ENCODE measurements around the gene AGFG2.
"Not testable (repeated sequence)": the region's sequence is repeated elsewhere in the genome, so short reads cannot be mapped to it uniquely, and the experiment has no call there.

AGFG2 gene

DNA sequence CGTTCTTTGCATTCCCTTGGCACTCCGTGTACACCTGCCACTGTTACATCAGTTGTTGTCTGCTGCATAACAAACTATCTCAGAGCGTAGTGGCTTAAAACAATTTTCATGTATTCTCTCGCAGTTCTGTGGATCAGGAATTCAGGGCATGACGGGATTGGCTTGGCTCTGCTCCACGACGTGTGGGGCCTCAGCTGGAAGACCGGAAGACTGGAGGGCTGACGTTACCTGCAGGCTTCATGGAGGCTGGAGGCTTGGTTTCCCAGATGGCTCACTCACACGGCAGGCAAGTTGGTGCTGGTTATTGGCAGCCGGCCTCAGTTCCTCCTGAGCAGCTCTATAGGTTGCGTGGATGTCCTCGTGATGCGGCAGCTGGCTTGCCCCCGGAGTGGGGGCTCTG is 29.8 kb upstream of the AGFG2 start:
- Histone ChIP-seq H3K27me3 (ENCODE audit: insufficient read depth, low read length) (no peaks in the 10 kb centered on the region), H3K4me3 (ENCODE audit: low read length) (no peak overlapping the region), H3K9me3 (ENCODE audit: low read length) (no peaks in the 10 kb centered on the region), H3K36me3 (ENCODE audit: insufficient read depth, low read length) (no peaks in the 10 kb centered on the region), H2AFZ (ENCODE audit: low read depth, low read length) (no peak overlapping the region), H3K4me1 (ENCODE audit: insufficient read depth, low read length) (peaks cover 11% of the 10 kb centered on the region)

DNA sequence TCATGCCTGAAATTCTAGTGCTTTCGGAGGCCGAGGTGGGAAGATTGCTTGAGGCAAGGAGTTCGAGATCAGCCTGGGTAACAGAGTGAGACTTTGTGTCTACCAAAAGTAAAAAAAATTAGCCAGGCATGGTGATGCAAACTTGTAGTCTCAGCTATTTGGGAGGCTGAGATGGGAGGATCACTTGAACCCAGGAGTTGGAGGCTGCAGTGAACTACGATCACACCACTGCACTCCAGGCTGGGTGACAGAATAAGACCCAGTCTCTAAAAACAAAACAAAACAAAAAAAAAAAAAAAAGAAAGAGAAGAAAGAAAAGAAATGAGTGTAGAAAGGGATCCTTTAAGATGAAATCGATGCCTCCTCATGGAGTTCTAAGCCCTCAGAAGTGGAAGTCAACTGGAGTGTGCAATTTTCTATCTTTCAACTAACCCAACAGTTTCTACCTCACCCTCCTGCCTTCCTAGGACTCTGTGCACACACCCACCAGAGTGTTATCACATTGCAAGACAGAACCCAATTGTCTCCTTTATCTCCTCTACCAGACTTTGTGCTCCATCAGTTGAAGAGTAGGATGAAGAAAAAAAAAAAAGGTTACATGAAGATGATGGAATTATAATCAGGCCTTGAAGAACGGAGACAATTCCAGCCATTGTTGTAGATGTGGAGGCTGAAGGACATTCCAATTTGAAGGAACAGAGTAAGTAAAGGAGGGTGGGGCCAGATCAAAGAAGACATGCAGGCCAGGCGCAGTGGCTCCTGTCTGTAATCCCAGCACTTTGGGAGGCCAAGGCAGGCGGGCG is 28.4 kb upstream of the AGFG2 start:
- Histone ChIP-seq H3K4me3 (ENCODE audit: low read length) (no peak overlapping the region), H3K4me1 (ENCODE audit: insufficient read depth, low read length) (peaks cover 11% of the 10 kb centered on the region), H3K9me3 (ENCODE audit: low read length) (no peaks in the 10 kb centered on the region), H2AFZ (ENCODE audit: low read depth, low read length) (no peak overlapping the region), H3K27me3 (ENCODE audit: insufficient read depth, low read length) (no peaks in the 10 kb centered on the region), H3K36me3 (ENCODE audit: insufficient read depth, low read length) (no peaks in the 10 kb centered on the region)

DNA sequence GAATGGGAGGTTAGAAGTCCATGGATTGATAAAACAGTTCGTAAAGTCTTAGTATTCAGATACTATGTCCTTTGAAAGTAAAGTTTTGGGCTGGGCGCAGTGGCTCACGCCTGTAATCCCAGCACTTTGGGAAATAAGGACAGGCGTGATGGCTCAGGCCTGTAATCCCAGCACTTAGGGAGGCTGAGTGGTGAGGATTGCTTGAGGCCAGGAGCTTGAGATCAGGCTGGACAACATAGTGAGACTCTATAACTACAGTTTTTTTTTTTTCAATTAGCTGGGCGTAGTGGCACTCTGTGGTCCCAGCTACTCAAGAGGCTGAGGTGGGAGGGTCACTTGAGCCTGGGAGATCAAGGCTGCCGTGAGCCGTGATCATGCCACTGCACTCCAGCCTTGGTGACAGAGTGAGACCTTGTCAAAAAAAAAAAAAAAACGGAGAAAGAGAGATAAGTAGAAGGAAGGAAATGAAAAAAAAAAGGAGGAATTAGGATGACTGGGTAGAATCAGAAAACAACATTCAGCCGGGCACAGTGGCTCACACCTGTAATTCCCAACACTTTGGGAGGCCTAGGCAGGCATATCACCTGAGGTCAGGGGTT is 25.7 kb upstream of the AGFG2 start:
- Histone ChIP-seq H3K4me1 (ENCODE audit: insufficient read depth, low read length) (no peaks in the 10 kb centered on the region), H2AFZ (ENCODE audit: low read depth, low read length) (no peak overlapping the region), H3K36me3 (ENCODE audit: insufficient read depth, low read length) (no peaks in the 10 kb centered on the region), H3K4me3 (ENCODE audit: low read length) (no peak overlapping the region), H3K9me3 (ENCODE audit: low read length) (no peaks in the 10 kb centered on the region), H3K27me3 (ENCODE audit: insufficient read depth, low read length) (no peaks in the 10 kb centered on the region)

DNA sequence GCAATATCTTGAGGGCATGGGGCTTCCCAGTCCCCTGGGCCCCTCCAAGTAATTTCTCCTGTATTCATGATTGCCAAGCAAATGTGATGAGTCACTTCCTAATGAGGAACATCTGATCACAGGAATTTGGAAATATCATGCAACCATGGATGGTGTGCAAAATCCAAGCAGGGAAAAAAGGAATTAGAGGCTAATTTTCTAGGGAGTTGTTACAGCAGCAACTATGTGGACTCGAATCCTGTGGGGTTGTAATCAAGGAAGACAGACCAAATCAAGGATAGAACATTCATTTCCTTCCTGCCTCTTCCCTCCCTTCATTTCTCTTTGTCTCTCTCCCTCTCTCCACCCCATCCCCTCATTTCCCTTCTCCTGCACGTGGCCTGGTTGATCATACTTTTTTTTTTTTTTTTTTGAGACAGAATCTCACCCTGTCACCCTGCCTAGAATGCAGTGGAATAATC is 23.9 kb upstream of the AGFG2 start:
- Histone ChIP-seq H3K4me1 (ENCODE audit: insufficient read depth, low read length) (no peaks in the 10 kb centered on the region), H3K4me3 (ENCODE audit: low read length) (no peak overlapping the region), H2AFZ (ENCODE audit: low read depth, low read length) (no peak overlapping the region), H3K9me3 (ENCODE audit: low read length) (no peaks in the 10 kb centered on the region), H3K36me3 (ENCODE audit: insufficient read depth, low read length) (no peaks in the 10 kb centered on the region), H3K27me3 (ENCODE audit: insufficient read depth, low read length) (no peaks in the 10 kb centered on the region)

DNA sequence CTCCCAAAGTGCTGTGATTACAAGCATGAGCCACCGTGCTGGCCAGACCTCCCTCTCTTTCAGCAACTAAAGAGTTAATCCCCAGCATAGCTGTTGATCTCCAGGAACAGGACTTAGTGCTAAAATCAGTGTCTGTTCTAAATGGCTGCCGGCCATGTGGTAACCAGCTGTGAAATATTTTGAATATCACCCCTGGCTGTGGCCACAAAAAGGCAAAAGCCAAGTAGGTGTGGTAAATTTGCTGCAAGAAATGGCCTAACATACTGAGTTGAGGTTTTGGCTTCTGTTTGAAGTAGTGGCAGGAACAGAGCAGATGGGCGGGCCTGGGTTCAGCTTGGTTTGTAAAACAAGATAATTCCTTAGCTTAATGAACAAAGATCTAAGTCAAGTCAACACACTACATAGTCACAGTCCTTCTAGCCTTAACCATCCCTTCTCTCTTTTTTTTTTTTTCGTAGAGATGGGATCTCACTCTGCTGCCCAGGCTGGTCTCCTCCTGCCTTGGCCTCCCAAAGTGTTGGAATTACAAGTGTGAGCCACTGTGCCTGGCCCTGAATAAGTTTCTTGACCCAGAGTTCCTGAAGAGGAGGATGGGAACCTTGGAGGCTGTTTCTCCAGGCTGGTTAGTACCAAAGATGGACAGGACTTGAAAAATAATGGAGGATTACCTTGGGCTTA is 22.7 kb upstream of the AGFG2 start:
- no peaks in the 10 kb centered on the region for H3K27me3 ChIP-seq (ENCODE audit: insufficient read depth, low read length)
- no peaks in the 10 kb centered on the region for H3K36me3 ChIP-seq (ENCODE audit: insufficient read depth, low read length)
- no peak overlapping the region for H3K4me3 ChIP-seq (ENCODE audit: low read length)
- no peaks in the 10 kb centered on the region for H3K9me3 ChIP-seq (ENCODE audit: low read length)
- no peaks in the 10 kb centered on the region for H3K4me1 ChIP-seq (ENCODE audit: insufficient read depth, low read length)
- no peak overlapping the region for H2AFZ ChIP-seq (ENCODE audit: low read depth, low read length)

DNA sequence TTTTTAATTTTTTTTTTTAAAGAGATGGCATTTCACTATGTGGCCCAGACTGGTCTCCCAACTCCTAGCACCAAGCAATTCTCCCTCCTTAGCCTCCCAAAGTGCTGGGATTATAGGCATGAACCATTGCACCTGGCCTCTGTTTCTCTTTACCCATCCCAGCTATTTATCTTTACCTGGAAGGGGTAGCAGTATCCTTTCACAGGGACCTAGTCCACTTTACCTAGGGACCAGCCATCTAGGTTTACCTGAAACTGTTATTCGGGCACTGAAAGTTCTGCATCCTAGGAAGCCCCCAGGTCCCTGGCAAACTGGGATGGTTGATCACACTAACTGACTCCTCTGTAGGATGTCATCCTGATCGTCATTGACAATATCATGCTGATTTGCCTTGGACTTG is 21.7 kb upstream of the AGFG2 start:
- Histone ChIP-seq H3K9me3 (ENCODE audit: low read length) (no peaks in the 10 kb centered on the region), H3K36me3 (ENCODE audit: insufficient read depth, low read length) (no peaks in the 10 kb centered on the region), H2AFZ (ENCODE audit: low read depth, low read length) (no peak overlapping the region), H3K4me3 (ENCODE audit: low read length) (no peak overlapping the region), H3K4me1 (ENCODE audit: insufficient read depth, low read length) (no peaks in the 10 kb centered on the region), H3K27me3 (ENCODE audit: insufficient read depth, low read length) (no peaks in the 10 kb centered on the region)

DNA sequence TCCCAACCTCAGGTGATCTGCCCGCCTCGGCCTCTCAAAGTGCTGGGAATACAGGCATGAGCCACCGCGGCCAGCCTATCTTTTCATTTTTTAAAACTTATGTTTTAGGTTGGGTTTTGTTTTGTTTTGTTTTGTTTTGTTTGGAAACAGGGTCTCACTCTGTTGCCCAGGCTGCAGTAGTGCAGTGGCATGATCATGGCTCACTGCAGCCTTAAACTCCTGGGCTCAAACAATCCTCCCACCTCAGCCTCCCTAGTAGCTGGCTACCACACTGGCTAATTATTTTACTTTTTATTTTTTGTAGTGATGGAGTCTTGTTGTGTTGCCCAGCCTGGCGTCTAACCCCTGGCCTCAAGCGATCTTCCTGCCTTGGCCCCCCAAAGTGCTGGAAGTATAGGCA is 19.4 kb upstream of the AGFG2 start:
- no peaks in the 10 kb centered on the region for H3K4me1 ChIP-seq (ENCODE audit: insufficient read depth, low read length)
- no peaks in the 10 kb centered on the region for H3K9me3 ChIP-seq (ENCODE audit: low read length)
- H3K27me3 ChIP-seq (ENCODE audit: insufficient read depth, low read length): no peaks in the 10 kb centered on the region
- no peaks in the 10 kb centered on the region for H3K36me3 ChIP-seq (ENCODE audit: insufficient read depth, low read length)
- H2AFZ ChIP-seq (ENCODE audit: low read depth, low read length): no peak overlapping the region
- no peak overlapping the region for H3K4me3 ChIP-seq (ENCODE audit: low read length)

DNA sequence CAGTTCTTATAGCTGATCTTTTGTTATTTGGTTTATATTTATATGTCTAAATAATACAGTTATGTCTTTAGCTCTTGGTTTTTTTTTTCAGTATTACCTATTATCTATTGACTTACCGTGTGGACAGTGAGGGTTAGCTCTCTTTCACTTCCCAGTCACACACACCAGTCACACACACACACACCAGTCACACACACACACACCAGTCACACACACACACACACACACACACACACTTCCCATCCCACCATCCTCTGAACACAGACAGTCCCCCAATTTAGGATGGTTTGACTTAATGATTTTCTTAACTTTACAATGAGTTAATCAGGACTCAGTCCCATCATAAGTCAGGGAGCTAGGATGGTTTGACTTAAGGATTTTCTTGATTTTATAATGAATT is 18.9 kb upstream of the AGFG2 start:
- H3K9me3 ChIP-seq (ENCODE audit: low read length): no peaks in the 10 kb centered on the region
- no peaks in the 10 kb centered on the region for H3K27me3 ChIP-seq (ENCODE audit: insufficient read depth, low read length)
- H3K36me3 ChIP-seq (ENCODE audit: insufficient read depth, low read length): no peaks in the 10 kb centered on the region
- no peaks in the 10 kb centered on the region for H3K4me1 ChIP-seq (ENCODE audit: insufficient read depth, low read length)
- H2AFZ ChIP-seq (ENCODE audit: low read depth, low read length): no peak overlapping the region
- no peak overlapping the region for H3K4me3 ChIP-seq (ENCODE audit: low read length)

DNA sequence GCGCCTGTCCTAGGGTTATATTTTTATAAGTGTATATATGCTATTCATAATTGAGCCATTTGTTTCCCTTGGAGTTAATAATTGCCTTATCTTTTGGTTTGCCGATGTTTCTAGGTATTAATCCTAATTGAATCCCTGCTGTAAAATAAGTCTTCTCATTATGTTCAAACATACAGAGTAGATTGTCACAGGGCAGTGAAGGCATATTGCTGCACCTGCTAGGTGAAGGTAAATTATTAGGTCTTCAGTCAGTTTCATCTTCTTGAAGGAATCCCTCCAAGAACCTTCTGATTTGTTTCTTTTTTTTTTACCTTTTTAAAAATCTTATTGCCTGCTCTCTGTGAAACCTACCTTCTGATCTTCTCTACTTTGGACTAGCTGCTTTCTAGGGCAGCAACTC is 17.9 kb upstream of the AGFG2 start:
- Histone ChIP-seq H3K36me3 (ENCODE audit: insufficient read depth, low read length) (no peaks in the 10 kb centered on the region), H3K4me1 (ENCODE audit: insufficient read depth, low read length) (no peaks in the 10 kb centered on the region), H3K4me3 (ENCODE audit: low read length) (no peak overlapping the region), H2AFZ (ENCODE audit: low read depth, low read length) (no peak overlapping the region), H3K27me3 (ENCODE audit: insufficient read depth, low read length) (no peaks in the 10 kb centered on the region), H3K9me3 (ENCODE audit: low read length) (no peaks in the 10 kb centered on the region)

DNA sequence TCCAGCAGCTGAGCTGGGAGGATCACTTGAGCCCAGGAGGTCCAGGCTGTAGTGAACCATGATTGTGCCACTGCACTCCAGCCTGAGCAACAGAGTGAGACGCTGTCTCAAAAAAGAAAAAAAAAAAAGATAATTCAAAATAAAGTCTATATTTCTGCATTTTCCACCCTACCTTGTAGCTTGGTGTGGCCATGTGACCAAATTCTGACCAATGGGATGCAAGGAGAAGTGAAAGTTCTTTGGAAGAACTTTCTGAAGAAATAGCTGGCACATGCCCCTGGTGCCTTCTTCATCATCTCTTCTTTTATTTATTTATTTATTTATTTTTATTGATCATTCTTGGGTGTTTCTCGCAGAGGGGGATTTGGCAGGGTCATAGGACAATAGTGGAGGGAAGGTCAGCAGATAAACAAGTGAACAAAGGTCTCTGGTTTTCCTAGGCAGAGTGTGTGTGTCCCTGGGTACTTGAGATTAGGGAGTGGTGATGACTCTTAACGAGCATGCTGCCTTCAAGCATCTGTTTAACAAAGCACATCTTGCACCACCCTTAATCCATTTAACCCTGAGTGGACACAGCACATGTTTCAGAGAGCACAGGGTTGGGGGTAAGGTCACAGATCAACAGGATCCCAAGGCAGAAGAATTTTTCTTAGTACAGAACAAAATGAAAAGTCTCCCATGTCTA is 17.0 kb upstream of the AGFG2 start:
- H3K36me3 ChIP-seq (ENCODE audit: insufficient read depth, low read length); H3K4me1 ChIP-seq (ENCODE audit: insufficient read depth, low read length); H3K9me3 ChIP-seq (ENCODE audit: low read length); H3K27me3 ChIP-seq (ENCODE audit: insufficient read depth, low read length); H2AFZ ChIP-seq (ENCODE audit: low read depth, low read length); H3K4me3 ChIP-seq (ENCODE audit: low read length): not testable (repeated sequence)

DNA sequence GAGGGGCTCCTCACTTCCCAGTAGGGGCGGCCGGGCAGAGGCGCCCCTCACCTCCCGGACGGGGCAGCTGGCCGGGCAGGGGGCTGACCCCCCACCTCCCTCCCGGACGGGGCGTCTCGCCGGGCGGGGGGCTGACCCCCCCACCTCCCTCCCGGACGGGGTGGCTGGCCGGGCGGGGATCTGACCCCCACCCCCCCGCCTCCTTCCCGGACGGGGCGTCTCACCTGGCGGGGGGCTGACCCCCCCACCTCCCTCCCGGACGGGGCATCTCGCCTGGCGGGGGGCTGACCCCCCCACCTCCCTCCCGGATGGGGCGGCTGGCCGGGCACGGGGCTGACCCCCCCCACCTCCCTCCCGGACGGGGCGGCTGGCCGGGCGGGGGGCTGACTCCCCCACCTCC is 15.8 kb upstream of the AGFG2 start:
- H3K27me3 ChIP-seq (ENCODE audit: insufficient read depth, low read length); H3K4me3 ChIP-seq (ENCODE audit: low read length); H3K36me3 ChIP-seq (ENCODE audit: insufficient read depth, low read length); H3K9me3 ChIP-seq (ENCODE audit: low read length); H2AFZ ChIP-seq (ENCODE audit: low read depth, low read length); H3K4me1 ChIP-seq (ENCODE audit: insufficient read depth, low read length): not testable (repeated sequence)

DNA sequence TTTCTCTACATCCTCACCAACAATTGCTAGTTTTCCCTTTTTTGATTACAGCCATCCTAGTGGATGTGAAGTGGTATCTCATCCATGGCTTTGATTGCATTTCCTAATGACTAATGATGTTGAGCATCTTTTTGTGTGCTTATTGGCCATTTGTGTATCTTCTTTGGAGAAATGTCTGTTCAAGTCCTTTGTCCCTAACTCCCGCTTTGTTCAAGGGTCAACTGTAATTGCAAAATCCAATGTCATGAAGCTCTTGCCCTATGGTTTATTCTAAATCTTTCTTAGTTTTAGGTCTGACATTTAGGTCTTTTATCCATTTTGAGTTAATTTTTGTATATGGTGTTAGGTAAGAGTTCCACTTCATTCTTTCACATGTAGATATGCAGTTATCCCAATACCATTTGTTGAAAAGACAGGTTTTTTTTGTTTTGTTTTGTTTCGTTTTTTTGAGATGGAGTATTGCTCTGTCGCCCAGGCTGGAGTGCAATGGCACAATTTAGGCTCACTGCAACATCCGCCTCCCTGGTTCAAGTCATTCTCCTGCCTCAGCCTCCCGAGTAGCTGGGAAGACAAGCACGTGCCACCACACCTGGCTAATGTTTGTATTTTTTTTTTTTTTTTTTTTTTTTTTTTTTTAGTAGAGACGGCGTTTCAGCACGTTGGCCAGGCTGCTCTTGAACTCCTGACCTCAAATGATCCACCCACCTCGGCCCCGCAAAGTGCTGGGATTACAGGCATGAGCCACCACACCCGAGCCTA is 10.7 kb upstream of the AGFG2 start:
- not testable (repeated sequence) for H3K36me3 ChIP-seq (ENCODE audit: insufficient read depth, low read length); H3K4me3 ChIP-seq (ENCODE audit: low read length); H3K27me3 ChIP-seq (ENCODE audit: insufficient read depth, low read length); H3K4me1 ChIP-seq (ENCODE audit: insufficient read depth, low read length); H3K9me3 ChIP-seq (ENCODE audit: low read length); H2AFZ ChIP-seq (ENCODE audit: low read depth, low read length)
